ENCODE results near the gene C19orf73. TPM values are rescaled to one million over a fixed set of nuclear protein-coding genes. Genes with fewer than 3 reads are reported as not detected.

The C19orf73 gene
- total RNA-seq = 1.7 and 2.7 TPM in 2 replicates

GRCh38 chr19:49118565-49119410 is at the start of gene C19orf73:
Gene C19orf73, minus strand, starts transcription at chr19:49119143. Its CDS starts 121 bp downstream, at chr19:49119022.

GRCh38 chr19:49157445-49158224 is 38.7 kb upstream of the C19orf73 start, which contains the start of gene TRPM4:
Gene TRPM4, plus strand, starts transcription at chr19:49157792. Its CDS starts 75 bp downstream, at chr19:49157867.

GRCh38 chr19:49155005-49155819 is 36.3 kb upstream of the C19orf73 start, which contains the start of gene HRC:
Gene HRC, minus strand, starts transcription at chr19:49155396. Its CDS starts 159 bp downstream, at chr19:49155237.

GRCh38 chr19:49119411-49120324 is 725 bp upstream of the C19orf73 start, which contains the start of gene PPFIA3:
Gene PPFIA3, plus strand, starts transcription at chr19:49119544. Its CDS starts 8,330 bp downstream, at chr19:49127874.

GRCh38 chr19:49113762-49114629 is 4.9 kb downstream of the C19orf73 start, which contains the start of gene LIN7B:
Gene LIN7B, plus strand, starts transcription at chr19:49114370. Its CDS starts 35 bp downstream, at chr19:49114405.

GRCh38 chr19:49085020-49085867 is 33.7 kb downstream of the C19orf73 start, which contains the start of gene SNRNP70:
Gene SNRNP70, plus strand, starts transcription at chr19:49085451. Its CDS starts 964 bp downstream, at chr19:49086415.

Other genes starting within 250 kb of the C19orf73 start
- gene PPP1R15A, start 246.7 kb downstream of the C19orf73 start, total RNA-seq = 194 and 385 TPM in 2 replicates
- 0.34 TPM in 1 of 2 replicates, not detected in the other for gene TULP2, start 220.4 kb downstream of the C19orf73 start, total RNA-seq
- 98.8 and 207 TPM in 2 replicates for gene NUCB1, start 218.8 kb downstream of the C19orf73 start, total RNA-seq
- gene DHDH, start 185.4 kb downstream of the C19orf73 start, total RNA-seq = 1.6 and 14.7 TPM in 2 replicates
- 55.3 and 64.6 TPM in 2 replicates for gene BAX, start 164.3 kb downstream of the C19orf73 start, total RNA-seq
- gene FTL, start 153.8 kb downstream of the C19orf73 start, total RNA-seq = 3,338 and 4,738 TPM in 2 replicates
- gene GYS1, start 125.8 kb downstream of the C19orf73 start, total RNA-seq = 27.7 and 52.4 TPM in 2 replicates
- 140 and 155 TPM in 2 replicates for gene RUVBL2, start 125.3 kb downstream of the C19orf73 start, total RNA-seq
- gene LHB, start 102.1 kb downstream of the C19orf73 start, total RNA-seq = 0.21 and 0.34 TPM in 2 replicates
- gene CGB3, start 94.8 kb downstream of the C19orf73 start, total RNA-seq = not detected in 2 replicates
- not detected in 2 replicates for gene CGB2, start 87.3 kb downstream of the C19orf73 start, total RNA-seq
- not detected in 2 replicates for gene CGB1, start 82.2 kb downstream of the C19orf73 start, total RNA-seq
- not detected in 2 replicates for gene CGB5, start 75.3 kb downstream of the C19orf73 start, total RNA-seq
- gene CGB8, start 70.0 kb downstream of the C19orf73 start, total RNA-seq = not detected in 2 replicates
- 1.4 and 2.3 TPM in 2 replicates for gene CGB7, start 61.4 kb downstream of the C19orf73 start, total RNA-seq
- 4.9 and 5.5 TPM in 2 replicates for gene NTF4, start 54.3 kb downstream of the C19orf73 start, total RNA-seq
- gene KCNA7, start 46.4 kb downstream of the C19orf73 start, total RNA-seq = under 0.01 TPM in 2 replicates
- gene SNRNP70, start 33.7 kb downstream of the C19orf73 start, total RNA-seq = 67.0 and 139 TPM in 2 replicates
- gene LIN7B, start 4.8 kb downstream of the C19orf73 start, total RNA-seq = 3.6 and 5.1 TPM in 2 replicates
- 2.5 and 3.8 TPM in 2 replicates for gene PPFIA3, start 401 bp upstream of the C19orf73 start, total RNA-seq
- under 0.01 TPM in 1 of 2 replicates, not detected in the other for gene HRC, start 36.3 kb upstream of the C19orf73 start, total RNA-seq
- 22.2 and 28.5 TPM in 2 replicates for gene TRPM4, start 38.6 kb upstream of the C19orf73 start, total RNA-seq
- 0.21 TPM in 1 of 2 replicates, not detected in the other for gene SLC6A16, start 206.0 kb upstream of the C19orf73 start, total RNA-seq
- gene CD37, start 216.3 kb upstream of the C19orf73 start, total RNA-seq = not detected in 2 replicates
- gene TEAD2, start 243.3 kb upstream of the C19orf73 start, total RNA-seq = 7.2 and 21.9 TPM in 2 replicates
- gene DKKL1, start 244.7 kb upstream of the C19orf73 start, total RNA-seq = 0.14 and 0.34 TPM in 2 replicates

Measured in nasal cavity respiratory epithelium epithelial cell of viscerocranial mucosa (primary cell).